Retinal pigment epithelial cell (primary cell): ENCODE measurements around the gene CPVL.
A peak's percentile ranks its signal among the peaks of the same experiment; 100 is the strongest.

Source experiments
- DNase-seq: peaks from one replicate; pipeline ENCODE4 v3.0.0-alpha.2; 2010; ENCODE audit warnings: low read depth
- H3K4me3 ChIP-seq: 2 replicates; pipeline ENCODE4 v1.5.1; 2011; ENCODE audit warnings: mild to moderate bottlenecking, low read length, control low read depth, moderate library complexity
- CTCF ChIP-seq: conservative IDR thresholded peaks from 2 replicates; pipeline ENCODE4 v1.5.1; 2011; ENCODE audit warnings: low read depth, low read length, control low read depth, inconsistent platforms

Gene CPVL

GRCh38 chr7:28990200-28990960 is 156.0 kb downstream of the CPVL start:
- no peak for DNase-seq
- no peak overlapping the region for H3K4me3 ChIP-seq
- TF ChIP-seq CTCF = no peak

- no peak for TF ChIP-seq CTCF
- DNase-seq = no peak
- H3K4me3 ChIP-seq = no peak overlapping the region
These were observed 156.9 kb downstream of the CPVL start for GRCh38 chr7:28989211-28989980.

- no peak overlapping the region for H3K4me3 ChIP-seq
- DNase-seq = no peak
- TF ChIP-seq CTCF = no peak
These were observed 157.5 kb downstream of the CPVL start for GRCh38 chr7:28988810-28989209.

GRCh38 chr7:28988091-28988490 is 158.2 kb downstream of the CPVL start:
- no peak overlapping the region for H3K4me3 ChIP-seq
- DNase-seq = no peak
- TF ChIP-seq CTCF = no peak

GRCh38 chr7:28986765-28987110 is 159.6 kb downstream of the CPVL start:
- no peak for TF ChIP-seq CTCF
- DNase-seq = peak; percentile 46

GRCh38 chr7:28986028-28986764 is 160.1 kb downstream of the CPVL start:
- no peak for DNase-seq
- no peak for TF ChIP-seq CTCF

More at GRCh38 chr7:28986765-28987110, 159.6 kb downstream of the CPVL start:
- no peak overlapping the region for H3K4me3 ChIP-seq

More at GRCh38 chr7:28986028-28986764, 160.1 kb downstream of the CPVL start:
- H3K4me3 ChIP-seq = no peak overlapping the region
